Mesothelial cell of epicardium (in vitro differentiated cells): Measurements from ENCODE around the gene DEAF1. TPM values are rescaled to one million over a fixed set of nuclear protein-coding genes. Genes with fewer than 3 reads are reported as not detected.
A peak's percentile ranks its signal among the peaks of the same experiment; 100 is the strongest.

Experiments used
- DNase-seq, 2 experiments: peaks; one replicate each; pipeline ENCODE4 v3.0.0; 2021; ENCODE audit warnings: low spot score in 2 of 2; ENCODE audit not compliant: unreplicated experiment in 2 of 2
- H3K27ac Mint-ChIP-seq: 2 replicates; pipeline ENCODE4 v1.8.0; 2021; ENCODE audit warnings: mixed read lengths
- H3K27me3 Mint-ChIP-seq: 2 replicates; pipeline ENCODE4 v1.8.0; 2021; ENCODE audit warnings: low read depth, mixed read lengths
- H3K36me3 Mint-ChIP-seq: 2 replicates; pipeline ENCODE4 v1.8.0; 2021; ENCODE audit warnings: mixed read lengths
- H3K4me1 Mint-ChIP-seq: 2 replicates; pipeline ENCODE4 v1.8.0; 2021; ENCODE audit warnings: mixed read lengths
- H3K4me3 Mint-ChIP-seq: 2 replicates; pipeline ENCODE4 v1.8.0; 2021; ENCODE audit warnings: mild to moderate bottlenecking, moderate library complexity, mixed read lengths
- H3K9me3 Mint-ChIP-seq: 2 replicates; pipeline ENCODE4 v1.8.0; 2021; ENCODE audit warnings: mixed read lengths
- total RNA-seq: library from RNA; stranded (reverse); gene quantifications from 3 replicates; pipeline ENCODE4 v1.2.1, GENCODE V29; 2021
- TF ChIP-seq, protein P1 (sequence below): fragments of 200-600 bp; sonication (generic); IDR thresholded peaks from one replicate; pipeline ENCODE4 v1.5.0; 2021; ENCODE audit warnings: antibody characterized with exemption; ENCODE audit not compliant: unreplicated experiment

DEAF1 gene
- total RNA-seq, 1 donor from 2014 or later, result 64.0 TPM

GRCh38 chr11:733072-733471, 38.0 kb upstream of the DEAF1 start:
- peaks cover 11% of the 10 kb centered on the region for H3K4me1 Mint-ChIP-seq
- no peak for DNase-seq
- no peak overlapping the region for H3K27ac Mint-ChIP-seq
- H3K27me3 Mint-ChIP-seq, result no peaks in the 10 kb centered on the region
- no peaks in the 10 kb centered on the region for H3K9me3 Mint-ChIP-seq
- H3K36me3 Mint-ChIP-seq, result peaks cover 3% of the 10 kb centered on the region
- no peak overlapping the region for H3K4me3 Mint-ChIP-seq
- TF ChIP-seq, protein P1, sequence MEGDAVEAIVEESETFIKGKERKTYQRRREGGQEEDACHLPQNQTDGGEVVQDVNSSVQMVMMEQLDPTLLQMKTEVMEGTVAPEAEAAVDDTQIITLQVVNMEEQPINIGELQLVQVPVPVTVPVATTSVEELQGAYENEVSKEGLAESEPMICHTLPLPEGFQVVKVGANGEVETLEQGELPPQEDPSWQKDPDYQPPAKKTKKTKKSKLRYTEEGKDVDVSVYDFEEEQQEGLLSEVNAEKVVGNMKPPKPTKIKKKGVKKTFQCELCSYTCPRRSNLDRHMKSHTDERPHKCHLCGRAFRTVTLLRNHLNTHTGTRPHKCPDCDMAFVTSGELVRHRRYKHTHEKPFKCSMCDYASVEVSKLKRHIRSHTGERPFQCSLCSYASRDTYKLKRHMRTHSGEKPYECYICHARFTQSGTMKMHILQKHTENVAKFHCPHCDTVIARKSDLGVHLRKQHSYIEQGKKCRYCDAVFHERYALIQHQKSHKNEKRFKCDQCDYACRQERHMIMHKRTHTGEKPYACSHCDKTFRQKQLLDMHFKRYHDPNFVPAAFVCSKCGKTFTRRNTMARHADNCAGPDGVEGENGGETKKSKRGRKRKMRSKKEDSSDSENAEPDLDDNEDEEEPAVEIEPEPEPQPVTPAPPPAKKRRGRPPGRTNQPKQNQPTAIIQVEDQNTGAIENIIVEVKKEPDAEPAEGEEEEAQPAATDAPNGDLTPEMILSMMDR, result no peak

DNA sequence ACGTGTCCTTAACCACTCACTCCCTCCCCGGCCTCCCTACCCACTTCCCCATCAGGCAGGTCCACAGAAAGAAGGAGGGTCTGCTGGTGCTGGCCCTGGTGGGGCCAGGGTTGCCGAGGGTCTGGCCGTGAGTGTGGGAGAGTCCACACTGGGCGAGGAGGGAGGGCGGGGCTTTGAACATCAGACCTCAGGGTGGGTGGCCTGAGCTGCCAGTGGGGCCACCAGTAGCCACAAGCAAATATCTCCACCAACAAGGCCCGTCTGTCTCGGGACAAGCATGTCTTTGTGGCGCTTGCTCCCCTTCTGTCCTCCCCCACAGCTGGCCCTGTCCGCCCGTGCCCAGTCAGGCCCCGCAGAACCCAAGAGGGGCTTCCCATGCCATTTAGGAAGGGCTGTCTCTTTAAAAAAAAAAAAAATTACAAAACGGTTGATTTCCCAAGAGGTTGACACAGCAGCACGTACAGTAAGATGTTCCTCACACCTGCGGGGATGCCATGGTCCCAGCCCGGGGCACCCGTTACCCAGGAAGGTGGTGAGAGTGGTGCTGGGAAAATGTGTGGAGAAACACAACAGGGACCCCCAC, 34.6 kb upstream of the DEAF1 start:
- Mint-ChIP-seq H3K4me1 (peaks cover 3% of the 10 kb centered on the region), H3K9me3 (no peaks in the 10 kb centered on the region), H3K36me3 (no peaks in the 10 kb centered on the region), H3K4me3 (no peak overlapping the region), H3K27me3 (peaks cover 7% of the 10 kb centered on the region), H3K27ac (no peak overlapping the region)
- TF ChIP-seq, protein P1, result no peak
- no peak for DNase-seq

- TF ChIP-seq, protein P1, result no peak
- H3K4me1 Mint-ChIP-seq, result peaks cover 3% of the 10 kb centered on the region
- no peaks in the 10 kb centered on the region for H3K9me3 Mint-ChIP-seq
- no peak overlapping the region for H3K27ac Mint-ChIP-seq
- no peaks in the 10 kb centered on the region for H3K36me3 Mint-ChIP-seq
- H3K27me3 Mint-ChIP-seq, result peaks cover 10% of the 10 kb centered on the region
- no peak overlapping the region for H3K4me3 Mint-ChIP-seq
- DNase-seq, result no peak
These were observed 34.0 kb upstream of the DEAF1 start for GRCh38 chr11:728901-729491.

DNA sequence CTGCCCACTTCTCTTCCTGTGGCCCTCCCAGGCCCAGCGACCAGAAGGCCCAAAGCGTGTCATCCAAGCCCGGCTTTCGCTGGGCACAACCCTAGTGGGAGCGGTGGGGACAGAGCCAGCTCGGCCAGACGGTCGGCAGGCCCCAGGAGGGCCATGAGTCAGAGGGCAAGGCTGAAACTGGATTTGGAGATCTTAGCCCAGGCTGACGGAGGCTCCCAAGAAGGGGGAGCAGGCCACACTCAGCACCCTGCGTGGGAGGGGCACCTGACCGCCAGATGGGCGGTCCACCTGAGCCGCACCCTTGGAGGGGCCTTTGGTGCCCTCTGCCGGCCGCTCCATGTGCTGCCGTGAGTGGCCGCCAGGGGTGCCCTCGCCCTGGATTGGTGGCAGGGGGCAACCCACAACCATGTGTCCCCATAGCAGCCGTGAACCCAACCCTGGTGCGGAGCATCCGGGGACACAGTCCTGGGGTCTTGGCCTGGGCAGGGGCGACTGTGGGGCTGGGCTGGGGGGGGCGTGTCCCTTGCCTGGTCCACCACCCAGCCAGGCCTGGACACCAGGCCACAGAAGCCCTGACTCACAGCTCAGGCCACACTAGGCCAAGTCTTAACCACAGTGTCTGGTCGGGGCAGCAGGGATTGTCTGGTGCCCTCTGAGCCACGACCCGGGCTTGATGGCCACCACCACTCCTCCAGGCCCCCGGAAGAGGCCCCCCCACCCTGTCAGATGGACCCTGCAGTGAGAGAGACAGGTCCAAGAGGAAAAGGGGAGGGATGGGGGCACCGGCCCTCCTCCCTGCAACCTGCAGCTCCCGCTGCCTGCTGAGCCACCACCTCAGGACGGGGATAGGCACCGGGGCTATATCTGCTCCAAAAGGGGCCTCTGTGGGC, 33.1 kb upstream of the DEAF1 start:
- DNase-seq, result peak in 1 of 2 experiments; percentile 84
- Mint-ChIP-seq H3K27ac (no peak overlapping the region), H3K36me3 (peaks cover 4% of the 10 kb centered on the region), H3K4me3 (no peak overlapping the region), H3K9me3 (no peaks in the 10 kb centered on the region), H3K4me1 (peaks cover 3% of the 10 kb centered on the region), H3K27me3 (peaks cover 13% of the 10 kb centered on the region)
- TF ChIP-seq, protein P1, result peak; percentile 97

GRCh38 chr11:727281-727701, 32.3 kb upstream of the DEAF1 start:
- peaks cover 3% of the 10 kb centered on the region for H3K4me1 Mint-ChIP-seq
- TF ChIP-seq, protein P1, result no peak
- no peak overlapping the region for H3K27ac Mint-ChIP-seq
- DNase-seq, result no peak
- H3K27me3 Mint-ChIP-seq, result peaks cover 14% of the 10 kb centered on the region
- no peaks in the 10 kb centered on the region for H3K9me3 Mint-ChIP-seq
- H3K4me3 Mint-ChIP-seq, result no peak overlapping the region
- peaks cover 5% of the 10 kb centered on the region for H3K36me3 Mint-ChIP-seq
